HUES6 (cell line): Measurements from ENCODE around the gene ERCC6.

Experiments used
- H3K27ac ChIP-seq: 2 replicates; pipeline ENCODE4 v1.7.0; 2013; ENCODE audit warnings: low read depth, mild to moderate bottlenecking, low read length, inconsistent platforms
- H3K27me3 ChIP-seq: 2 replicates; pipeline ENCODE4 v1.6.1; 2013; ENCODE audit warnings: low read length; ENCODE audit not compliant: control insufficient read depth, insufficient read depth
- H3K36me3 ChIP-seq: 2 replicates; pipeline ENCODE4 v1.6.1; 2013; ENCODE audit warnings: low read length; ENCODE audit not compliant: control insufficient read depth, insufficient read depth
- H3K4me1 ChIP-seq: 2 replicates; pipeline ENCODE4 v1.6.1; 2013; ENCODE audit warnings: low read length; ENCODE audit not compliant: control insufficient read depth, insufficient read depth
- H3K4me3 ChIP-seq: 2 replicates; pipeline ENCODE4 v1.5.1; 2013; ENCODE audit warnings: low read depth, low read length
- H3K9ac ChIP-seq: one replicate; pipeline ENCODE4 v1.6.1; 2013; ENCODE audit warnings: mild to moderate bottlenecking, low read length
- H3K9me3 ChIP-seq: 2 replicates; pipeline ENCODE4 v1.6.1; 2013; ENCODE audit warnings: low read depth, low read length; ENCODE audit not compliant: control insufficient read depth, insufficient read depth

Gene ERCC6

GRCh38 chr10:49568235-49568634 is 29.3 kb upstream of the ERCC6 start:
- Histone ChIP-seq H3K4me1 (no peaks in the 10 kb centered on the region), H3K36me3 (no peaks in the 10 kb centered on the region), H3K4me3 (no peak overlapping the region), H3K9ac (no peak overlapping the region), H3K9me3 (peaks cover 15% of the 10 kb centered on the region; the same call in 1 of the 2 replicates), H3K27me3 (peaks cover 2% of the 10 kb centered on the region; the same call in 1 of the 2 replicates), H3K27ac (no peak overlapping the region)

- Histone ChIP-seq H3K4me3 (no peak overlapping the region), H3K36me3 (no peaks in the 10 kb centered on the region), H3K9me3 (peaks cover 15% of the 10 kb centered on the region; the same call in 1 of the 2 replicates), H3K27me3 (peaks cover 2% of the 10 kb centered on the region; the same call in 1 of the 2 replicates), H3K4me1 (no peaks in the 10 kb centered on the region), H3K9ac (no peak overlapping the region), H3K27ac (no peak overlapping the region)
Measured at GRCh38 chr10:49567810-49568209, 28.9 kb upstream of the ERCC6 start.

- no peak overlapping the region for H3K4me3 ChIP-seq
- peaks cover 2% of the 10 kb centered on the region; the same call in 1 of the 2 replicates for H3K27me3 ChIP-seq
- H3K4me1 ChIP-seq, result peaks cover 8% of the 10 kb centered on the region
- no peaks in the 10 kb centered on the region for H3K36me3 ChIP-seq
- no peak overlapping the region for H3K9ac ChIP-seq
- peaks cover 10% of the 10 kb centered on the region; the same call in 1 of the 2 replicates for H3K9me3 ChIP-seq
- H3K27ac ChIP-seq, result no peak overlapping the region
Measured at GRCh38 chr10:49564461-49565009, 25.6 kb upstream of the ERCC6 start.

GRCh38 chr10:49562893-49563292 is 24.0 kb upstream of the ERCC6 start:
- no peak overlapping the region for H3K27ac ChIP-seq

GRCh38 chr10:49560526-49560925 is 21.6 kb upstream of the ERCC6 start:
- peaks cover 2% of the 10 kb centered on the region; the same call in 1 of the 2 replicates for H3K27me3 ChIP-seq
- H3K4me1 ChIP-seq, result peaks cover 12% of the 10 kb centered on the region
- H3K27ac ChIP-seq, result no peak overlapping the region
- no peak overlapping the region for H3K9ac ChIP-seq
- no peaks in the 10 kb centered on the region for H3K36me3 ChIP-seq
- H3K9me3 ChIP-seq, result no peaks in the 10 kb centered on the region
- H3K4me3 ChIP-seq, result no peak overlapping the region

More at GRCh38 chr10:49562893-49563292, 24.0 kb upstream of the ERCC6 start:
- H3K36me3 ChIP-seq, result no peaks in the 10 kb centered on the region
- no peaks in the 10 kb centered on the region for H3K9me3 ChIP-seq
- no peak overlapping the region for H3K9ac ChIP-seq
- no peak overlapping the region for H3K4me3 ChIP-seq
- peaks cover 12% of the 10 kb centered on the region for H3K4me1 ChIP-seq
- peaks cover 2% of the 10 kb centered on the region; the same call in 1 of the 2 replicates for H3K27me3 ChIP-seq

GRCh38 chr10:49559476-49559875 is 20.6 kb upstream of the ERCC6 start:
- Histone ChIP-seq H3K36me3 (no peaks in the 10 kb centered on the region), H3K27me3 (peaks cover 2% of the 10 kb centered on the region; the same call in 1 of the 2 replicates)

GRCh38 chr10:49558190-49558589 is 19.3 kb upstream of the ERCC6 start:
- H3K4me3 ChIP-seq, result no peak overlapping the region
- H3K4me1 ChIP-seq, result peaks cover 12% of the 10 kb centered on the region
- H3K9ac ChIP-seq, result no peak overlapping the region
- no peaks in the 10 kb centered on the region for H3K27me3 ChIP-seq
- no peaks in the 10 kb centered on the region for H3K36me3 ChIP-seq
- H3K27ac ChIP-seq, result no peak overlapping the region
- 0 out of 2 replicates have a peak, but pooled peaks cover 3% of the 10 kb centered on the region for H3K9me3 ChIP-seq

More at GRCh38 chr10:49559476-49559875, 20.6 kb upstream of the ERCC6 start:
- no peak overlapping the region for H3K9ac ChIP-seq
- H3K4me3 ChIP-seq, result no peak overlapping the region
- no peak overlapping the region for H3K27ac ChIP-seq
- no peaks in the 10 kb centered on the region for H3K9me3 ChIP-seq
- H3K4me1 ChIP-seq, result peaks cover 12% of the 10 kb centered on the region

GRCh38 chr10:49557681-49558080 is 18.8 kb upstream of the ERCC6 start:
- Histone ChIP-seq H3K4me1 (peaks cover 12% of the 10 kb centered on the region), H3K9ac (no peak overlapping the region), H3K27me3 (no peaks in the 10 kb centered on the region), H3K36me3 (no peaks in the 10 kb centered on the region), H3K4me3 (no peak overlapping the region), H3K27ac (no peak overlapping the region), H3K9me3 (0 out of 2 replicates have a peak, but pooled peaks cover 4% of the 10 kb centered on the region)

GRCh38 chr10:49556723-49557122 is 17.8 kb upstream of the ERCC6 start:
- Histone ChIP-seq H3K9me3 (0 out of 2 replicates have a peak, but pooled peaks cover 4% of the 10 kb centered on the region), H3K27ac (no peak overlapping the region), H3K9ac (no peak overlapping the region), H3K4me3 (no peak overlapping the region), H3K27me3 (no peaks in the 10 kb centered on the region), H3K36me3 (no peaks in the 10 kb centered on the region), H3K4me1 (peaks cover 12% of the 10 kb centered on the region)

GRCh38 chr10:49552277-49552676 is 13.4 kb upstream of the ERCC6 start:
- H3K4me3 ChIP-seq, result no peak overlapping the region
- H3K27me3 ChIP-seq, result no peaks in the 10 kb centered on the region
- H3K4me1 ChIP-seq, result no peaks in the 10 kb centered on the region
- no peak overlapping the region for H3K9ac ChIP-seq
- H3K27ac ChIP-seq, result no peak overlapping the region
- H3K9me3 ChIP-seq, result 0 out of 2 replicates have a peak, but pooled peaks cover 4% of the 10 kb centered on the region
- no peaks in the 10 kb centered on the region for H3K36me3 ChIP-seq

GRCh38 chr10:49550563-49550962 is 11.6 kb upstream of the ERCC6 start:
- H3K4me3 ChIP-seq, result no peak overlapping the region
- no peaks in the 10 kb centered on the region for H3K4me1 ChIP-seq
- 0 out of 2 replicates have a peak, but pooled peaks cover 4% of the 10 kb centered on the region for H3K9me3 ChIP-seq
- H3K27ac ChIP-seq, result no peak overlapping the region
- no peak overlapping the region for H3K9ac ChIP-seq
- H3K27me3 ChIP-seq, result no peaks in the 10 kb centered on the region
- no peaks in the 10 kb centered on the region for H3K36me3 ChIP-seq
